Left renal pelvis (tissue), 4 donors: ENCODE data around the gene TSPYL1. TPM values are rescaled to one million over a fixed set of nuclear protein-coding genes. Genes with fewer than 3 reads are reported as not detected.

ENCODE experiments used
- DNase-seq, 4 donors: peaks; one replicate each; pipeline ENCODE4 v3.0.0-alpha.2; 2013; ENCODE audit warnings: low read depth in 4 of 4, low spot score in 3 of 4
- polyA plus RNA-seq, 4 donors: library from polyadenylated mRNA; unstranded; fragments of 120-200 nt; gene quantifications; one replicate each; pipeline ENCODE4 v1.2.1, GENCODE V29; 2013; ENCODE audit not compliant: insufficient read length in 4 of 4

Gene TSPYL1
- polyA plus RNA-seq, 4 donors = 80.9 to 108 (median 96.2) TPM

GRCh38 chr6:116265041-116265829, 14.5 kb downstream of the TSPYL1 start:
- DNase-seq = no peak

GRCh38 chr6:116263353-116263752, 16.4 kb downstream of the TSPYL1 start:
- DNase-seq = no peak

- no peak for DNase-seq
These were observed 21.2 kb downstream of the TSPYL1 start for GRCh38 chr6:116258520-116258919.

- no peak for DNase-seq
These were observed 23.0 kb downstream of the TSPYL1 start for GRCh38 chr6:116256694-116257093.

GRCh38 chr6:116255246-116255800, 24.4 kb downstream of the TSPYL1 start:
- no peak for DNase-seq

- no peak for DNase-seq
These were observed 25.3 kb downstream of the TSPYL1 start for GRCh38 chr6:116254297-116255056.

GRCh38 chr6:116253505-116254296, 26.0 kb downstream of the TSPYL1 start, which contains the start of gene TSPYL4:
TSPYL4 (minus strand) TSS chr6:116254075; CDS start chr6:116254008, 67 bp downstream.
- DNase-seq = peak; percentile 92 to 96 (median 94)

- DNase-seq = no peak
These were observed 26.6 kb downstream of the TSPYL1 start for GRCh38 chr6:116253188-116253504.

- no peak for DNase-seq
These were observed 28.0 kb downstream of the TSPYL1 start for GRCh38 chr6:116251568-116252384.

GRCh38 chr6:116248577-116248976, 31.2 kb downstream of the TSPYL1 start:
- DNase-seq = no peak

GRCh38 chr6:116247285-116247684, 32.4 kb downstream of the TSPYL1 start:
- DNase-seq = no peak

- DNase-seq = no peak
These were observed 33.6 kb downstream of the TSPYL1 start for GRCh38 chr6:116246089-116246488.

GRCh38 chr6:116244284-116244683, 35.4 kb downstream of the TSPYL1 start:
- DNase-seq = no peak

GRCh38 chr6:116239856-116240255, 39.9 kb downstream of the TSPYL1 start:
- DNase-seq = no peak

- no peak for DNase-seq
These were observed 40.5 kb downstream of the TSPYL1 start for GRCh38 chr6:116239256-116239655.

GRCh38 chr6:116238083-116238482, 41.6 kb downstream of the TSPYL1 start:
- no peak for DNase-seq

- DNase-seq = no peak
These were observed 45.0 kb downstream of the TSPYL1 start for GRCh38 chr6:116234689-116235088.

GRCh38 chr6:116229287-116229913, 50.3 kb downstream of the TSPYL1 start:
- DNase-seq = peak; percentile 70 to 87 (median 78)
